HG02588 (cell line): Measurements from ENCODE around the gene ADPGK.
"Not testable (repeated sequence)": the region's sequence is repeated elsewhere in the genome, so short reads cannot be mapped to it uniquely, and the experiment has no call there.

Source experiments
- ATAC-seq: cut with Tn5 transposase; IDR thresholded peaks from one replicate; pipeline ENCODE4 v1.9.1; 2021; ENCODE audit warnings: mild to moderate bottlenecking, moderate library complexity; ENCODE audit not compliant: unreplicated experiment

ADPGK gene

DNA sequence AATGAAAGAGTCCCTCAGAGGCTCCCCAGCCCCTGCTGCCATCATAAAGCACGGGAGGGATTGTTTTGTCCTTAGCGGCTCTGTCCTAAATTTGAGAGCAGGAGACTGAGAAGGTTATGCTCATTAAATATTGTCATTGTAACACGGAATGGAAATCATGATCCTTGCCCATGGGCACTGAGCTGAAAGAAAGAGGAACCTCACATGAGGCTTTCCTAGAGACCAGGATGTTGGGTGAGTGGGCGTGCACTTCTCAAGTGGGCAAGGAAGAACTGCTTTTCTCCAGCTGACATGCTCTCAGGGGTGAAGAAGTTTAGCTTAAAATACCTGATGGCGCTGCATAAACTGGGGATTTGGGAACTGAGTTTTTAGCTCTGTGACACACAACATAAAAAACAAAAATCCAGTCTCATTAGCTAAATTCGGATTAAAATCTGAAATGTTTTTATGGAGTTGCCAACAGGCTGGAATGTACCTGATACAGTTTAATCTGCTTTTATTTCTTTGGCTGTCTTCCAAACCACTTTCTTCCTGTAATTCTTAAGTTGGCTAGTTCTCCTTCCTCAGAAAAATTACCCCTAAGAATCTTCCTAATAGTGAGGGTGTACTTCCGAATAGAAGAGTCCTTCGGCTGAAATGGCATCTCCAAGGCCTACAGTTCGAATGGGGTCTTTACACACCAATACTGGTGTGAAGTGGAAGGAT lies 31.7 kb downstream of the ADPGK start:
- ATAC-seq, result no peak

- no peak for ATAC-seq
Observed at GRCh38 chr15:72749700-72750099, 33.9 kb downstream of the ADPGK start.

DNA sequence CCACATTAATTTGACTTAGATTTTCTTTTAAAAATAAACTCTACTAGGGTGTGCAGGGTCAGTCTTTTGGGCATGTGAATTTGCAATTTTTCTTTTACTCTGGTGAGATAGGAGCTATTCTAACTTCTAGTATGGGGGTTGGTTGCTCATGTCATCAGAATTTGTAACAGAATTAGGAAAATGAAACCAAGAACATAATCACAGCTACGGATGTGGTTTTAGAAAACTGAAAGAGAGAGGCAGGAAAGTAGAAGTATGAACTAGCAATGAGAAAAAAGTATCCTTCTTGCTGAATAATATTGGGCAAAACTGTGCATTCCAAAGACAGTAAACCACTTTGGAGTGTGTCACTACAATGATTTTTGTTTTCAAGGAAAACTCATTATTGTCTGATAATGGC lies 43.3 kb downstream of the ADPGK start:
- no peak for ATAC-seq

GRCh38 chr15:72737723-72738122 lies 45.8 kb downstream of the ADPGK start:
- ATAC-seq, result no peak

DNA sequence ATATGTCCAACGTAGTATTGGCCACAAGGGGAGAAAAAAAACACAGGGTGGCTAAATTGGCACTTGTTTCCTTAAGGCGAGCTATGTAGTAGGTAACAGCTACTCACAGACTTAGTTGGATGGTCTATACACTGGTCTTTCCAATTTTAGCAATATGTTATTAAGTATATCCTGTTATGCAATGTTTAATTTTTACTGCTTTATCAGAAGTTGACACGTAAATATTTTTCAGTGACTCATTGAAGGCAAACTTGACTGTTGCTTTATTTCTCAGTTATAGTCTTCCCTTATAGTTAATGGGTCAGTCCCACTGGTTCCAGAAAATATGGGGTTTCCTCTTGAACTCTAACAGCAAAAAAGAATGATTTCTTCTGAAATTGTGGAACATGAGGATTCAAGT lies 46.5 kb downstream of the ADPGK start:
- ATAC-seq, result no peak

GRCh38 chr15:72735111-72735510 lies 48.4 kb downstream of the ADPGK start:
- no peak for ATAC-seq

DNA sequence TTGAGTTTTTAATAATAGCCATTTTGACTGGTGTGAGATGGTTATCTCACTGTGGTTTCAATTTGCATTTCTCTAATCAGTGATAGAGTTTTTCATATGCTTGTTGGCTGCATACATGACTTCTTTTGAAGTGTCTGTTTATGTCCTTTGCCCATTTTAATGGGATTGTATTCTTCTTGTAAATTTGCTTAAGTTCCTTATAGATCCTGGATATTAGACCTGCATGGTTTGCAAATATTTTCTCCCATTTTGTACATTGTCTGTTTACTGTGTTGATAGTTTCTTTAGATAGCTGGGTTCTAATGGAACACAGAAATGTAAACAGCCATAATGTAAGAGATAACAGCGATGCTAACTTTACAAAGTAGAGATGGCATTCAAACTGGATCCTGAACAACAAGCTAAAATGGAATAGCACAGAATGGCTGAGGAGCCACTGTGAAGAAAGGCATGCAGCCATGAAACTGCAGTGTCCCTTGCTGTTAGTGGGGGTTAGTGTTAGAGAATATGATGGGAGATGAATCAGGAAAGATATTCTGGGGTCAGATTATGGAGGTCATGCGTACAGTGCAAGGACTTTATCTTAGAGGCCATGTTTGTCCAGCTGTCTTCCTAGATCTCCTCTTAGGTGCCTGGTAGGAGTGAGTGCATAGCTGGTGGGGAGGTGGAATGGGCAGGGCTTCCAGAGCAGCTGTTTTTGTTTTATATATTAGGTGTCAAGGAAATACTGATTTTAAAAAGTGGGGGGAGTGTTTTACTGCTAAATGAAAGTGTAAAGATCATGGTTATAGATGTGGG lies 49.4 kb downstream of the ADPGK start:
- no peak for ATAC-seq

DNA sequence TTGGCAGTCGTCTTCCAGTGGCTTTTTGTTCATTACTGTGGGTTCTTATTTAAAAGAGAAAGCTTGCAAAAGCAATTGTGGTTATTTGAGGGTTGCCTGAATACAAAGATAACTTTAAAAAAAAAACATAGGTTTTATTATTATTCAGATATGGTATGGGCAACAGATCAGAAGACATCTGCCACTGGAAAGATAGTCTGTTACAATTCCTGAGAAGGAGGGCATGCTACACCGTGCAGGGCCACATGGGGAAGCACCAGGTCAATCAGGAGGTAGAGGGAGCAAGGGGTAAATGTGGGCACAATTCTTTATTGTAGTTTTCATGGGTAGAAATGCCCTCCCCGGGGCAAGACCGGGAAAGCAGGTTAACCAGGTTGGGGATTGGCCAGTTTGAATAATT lies 51.0 kb downstream of the ADPGK start:
- no peak for ATAC-seq

DNA sequence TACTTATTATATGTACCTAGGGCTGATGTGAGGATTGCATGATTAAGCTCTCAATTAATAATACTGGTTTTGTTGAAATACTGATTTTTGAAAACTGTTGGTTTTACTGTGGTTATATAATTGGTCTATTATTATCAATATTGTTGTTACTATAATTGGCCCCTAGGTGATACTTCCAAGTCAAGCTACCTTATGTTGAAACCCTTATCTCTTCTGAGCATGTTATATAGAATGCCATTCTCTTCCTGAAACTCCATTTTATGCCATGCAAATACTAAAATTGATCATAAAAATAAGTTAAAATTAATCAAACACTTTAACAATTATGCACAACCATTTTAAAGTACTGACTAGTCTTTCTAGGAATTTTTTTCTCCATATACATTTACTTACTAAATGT lies 51.5 kb downstream of the ADPGK start:
- ATAC-seq, result no peak

DNA sequence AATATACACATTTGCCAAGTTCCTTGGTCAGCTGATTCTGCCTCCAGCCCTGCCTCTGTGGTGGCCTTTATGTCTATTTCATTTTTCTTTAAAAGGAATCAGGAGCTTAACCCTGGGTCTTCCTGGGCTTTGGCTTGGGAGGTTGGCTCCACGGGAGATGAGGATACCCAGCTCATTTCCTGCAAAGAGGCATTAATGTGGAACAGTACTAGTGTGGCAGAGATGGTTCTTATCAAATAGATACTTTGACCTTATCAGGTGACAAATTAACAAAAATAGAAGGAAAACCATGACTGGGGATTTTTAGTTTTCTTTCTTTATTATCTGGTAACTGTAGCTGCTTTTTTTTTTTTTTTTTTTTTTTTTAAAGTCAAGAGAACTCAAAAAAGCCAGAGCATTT lies 54.7 kb downstream of the ADPGK start:
- ATAC-seq, result no peak

GRCh38 chr15:72728249-72728648 lies 55.3 kb downstream of the ADPGK start:
- ATAC-seq, result not testable (repeated sequence)

DNA sequence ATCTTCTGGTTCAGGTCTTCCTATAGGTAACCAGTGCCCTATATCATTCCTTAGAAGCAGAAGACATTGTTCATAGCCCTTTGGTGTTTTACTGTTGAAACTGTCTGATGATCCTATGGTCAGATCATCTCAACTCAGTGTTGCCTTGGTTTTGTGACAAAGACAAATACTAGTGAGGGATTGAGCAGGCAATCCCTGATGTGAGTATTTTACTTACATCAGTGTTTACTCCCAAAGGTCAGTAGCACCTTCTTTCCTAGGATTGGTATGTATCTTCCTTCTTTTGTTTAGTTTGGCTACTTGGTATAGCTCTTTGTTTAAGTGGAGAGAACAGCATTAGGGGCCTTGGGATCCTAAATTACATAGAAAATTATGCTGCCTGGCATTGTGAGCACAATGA lies 56.4 kb downstream of the ADPGK start:
- ATAC-seq, result no peak

DNA sequence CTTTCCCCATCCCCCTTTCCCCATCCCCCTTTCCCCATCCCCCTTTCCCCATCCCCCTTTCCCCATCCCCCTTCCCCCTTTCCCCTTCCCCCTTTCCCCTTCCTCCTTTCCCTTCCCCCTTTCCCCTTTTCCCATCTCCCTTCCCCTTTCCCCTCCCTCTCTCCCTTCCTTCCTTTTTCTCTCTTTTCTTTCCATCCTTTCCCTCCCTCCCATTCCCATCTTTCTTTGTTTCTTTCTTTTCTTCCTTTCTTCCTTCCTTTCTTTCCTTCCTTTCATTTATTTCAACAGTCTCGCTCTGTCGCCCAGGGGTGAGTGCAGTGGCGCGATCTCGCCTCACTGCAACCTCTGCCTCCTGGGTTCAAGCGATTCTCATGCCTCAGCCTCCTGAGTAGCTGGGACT lies 57.7 kb downstream of the ADPGK start:
- ATAC-seq, result not testable (repeated sequence)

GRCh38 chr15:72725446-72725845 lies 58.1 kb downstream of the ADPGK start:
- no peak for ATAC-seq

DNA sequence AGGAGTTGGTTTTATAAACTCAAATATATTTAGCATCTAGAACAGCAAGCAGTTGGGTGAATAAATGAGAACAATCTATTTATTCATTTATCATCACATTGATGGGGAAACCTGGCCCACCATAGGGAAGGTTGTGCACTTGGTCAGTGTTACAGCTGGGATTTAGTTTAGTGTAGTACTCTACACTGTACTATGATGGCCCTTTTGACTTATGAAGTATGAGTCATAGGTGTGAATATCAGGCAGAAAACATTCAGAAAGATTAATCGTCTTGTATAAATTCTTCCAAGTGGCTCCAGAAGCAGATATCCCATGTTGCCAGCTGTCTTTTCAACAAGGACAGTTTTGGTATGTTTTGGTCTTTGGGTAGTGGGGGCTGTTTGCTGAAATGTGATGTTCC lies 59.5 kb downstream of the ADPGK start:
- ATAC-seq, result no peak

GRCh38 chr15:72722071-72722696 lies 61.4 kb downstream of the ADPGK start:
- ATAC-seq, result no peak

DNA sequence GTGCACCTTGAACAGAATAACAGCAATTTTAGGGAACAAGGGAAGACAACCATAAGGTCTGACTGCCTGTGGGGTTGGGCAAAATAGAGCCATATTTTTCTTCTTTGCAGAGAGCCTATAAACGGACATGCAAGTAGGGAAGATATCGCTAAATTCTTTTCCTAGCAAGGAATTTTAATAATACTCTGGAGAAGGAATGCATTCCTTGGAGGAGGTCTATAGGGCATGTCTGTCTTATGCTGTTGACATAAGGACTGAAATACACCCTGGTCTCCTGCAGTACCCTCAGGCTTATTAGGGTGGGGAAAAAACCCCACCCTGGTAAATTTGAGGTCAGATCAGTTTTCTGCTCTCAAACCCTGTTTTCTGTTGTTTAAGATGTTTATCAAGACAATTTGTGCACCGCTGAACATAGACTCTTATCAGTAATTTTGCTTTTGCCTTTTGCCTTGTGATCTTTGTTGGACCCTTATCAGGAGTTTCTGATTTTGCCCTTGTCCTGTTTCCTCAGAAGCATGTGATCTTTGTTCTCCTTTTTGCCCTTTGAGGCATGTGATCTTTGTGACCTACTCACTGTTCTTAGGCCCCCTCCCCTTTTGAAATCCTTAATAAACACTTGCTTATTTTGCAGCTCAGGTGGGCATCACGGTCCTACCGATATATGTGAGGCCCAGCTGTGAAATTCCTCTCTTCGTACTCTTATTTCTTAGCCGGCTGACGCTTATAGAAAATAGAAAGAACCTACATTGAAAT lies 74.8 kb downstream of the ADPGK start:
- ATAC-seq, result not testable (repeated sequence)

DNA sequence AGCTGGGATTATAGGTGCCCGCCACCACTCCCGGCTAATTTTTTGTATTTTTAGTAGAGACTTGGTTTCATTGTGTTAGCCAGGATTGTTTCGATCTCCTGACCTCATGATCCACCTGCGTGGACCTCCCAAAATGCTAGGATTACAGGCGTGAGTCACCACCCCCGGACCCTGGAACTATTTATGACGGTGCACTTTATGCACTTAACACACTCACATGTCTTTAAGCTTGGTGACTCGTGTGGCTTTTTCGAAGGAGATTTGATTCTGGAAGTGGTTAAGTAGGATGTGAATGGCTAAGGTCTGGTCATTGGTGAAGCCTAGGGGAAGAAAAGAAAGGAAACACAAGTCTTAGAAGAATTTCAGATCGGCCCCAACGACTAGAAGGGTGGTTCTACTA lies 77.3 kb downstream of the ADPGK start:
- no peak for ATAC-seq
